Gastrocnemius medialis (tissue), 4 donors: ENCODE results near the gene LRRC2.

ENCODE experiments used
- CTCF ChIP-seq, 5 experiments: fragments of 450-650 bp in 3 of 5; fragments of 200-600 bp in 2 of 5; sonication (generic) in 2 of 5; IDR thresholded peaks in 4 of 5; conservative IDR thresholded peaks in 1 of 5; 1 replicate in 4 of 5; 2 replicates in 1 of 5; pipeline ENCODE4 v1.5.1; 2016 to 2019; ENCODE audit warnings: antibody characterized with exemption in 5 of 5, mild to moderate bottlenecking in 3 of 5, moderate library complexity in 3 of 5
- POLR2A ChIP-seq, 2 donors: fragments of 450-650 bp; IDR thresholded peaks; one replicate each; pipeline ENCODE4 v1.6.1; 2017; ENCODE audit warnings: antibody characterized with exemption in 2 of 2, mild to moderate bottlenecking in 2 of 2, moderate library complexity in 2 of 2

- TF ChIP-seq CTCF (IDR thresholded peaks at IDR 0.05 in 4 of 5, conservative IDR thresholded peaks at IDR 0.05 in 1 of 5) (no peak), POLR2A (IDR thresholded peaks at IDR 0.05) (no peak)
Observed at GRCh38 chr3:46607603-46608028, 41.5 kb upstream of the LRRC2 start.
